Smooth muscle cell (in vitro differentiated cells): ENCODE results near the gene RGL1. TPM values are rescaled to one million over a fixed set of nuclear protein-coding genes. Genes with fewer than 3 reads are reported as not detected.

ENCODE experiments used
- DNase-seq: peaks from one replicate; lab custom pipeline; 2025; ENCODE audit not compliant: unreplicated experiment; lab: John Stamatoyannopoulos, UW
- H2AFZ ChIP-seq: fragments of 200-600 bp; sonication (generic); 2 replicates; pipeline ENCODE4 v1.6.0; 2016; ENCODE audit warnings: antibody characterized with exemption, low read depth, mild to moderate bottlenecking
- H3F3A ChIP-seq: fragments of 200-600 bp; sonication (generic); 2 replicates; pipeline ENCODE4 v1.6.0; 2017; ENCODE audit warnings: antibody characterized with exemption, low read depth
- H3K27ac ChIP-seq: fragments of 200-600 bp; sonication (generic); 2 replicates; pipeline ENCODE4 v1.5.1; 2016; ENCODE audit warnings: low read depth, mild to moderate bottlenecking
- H3K27me3 ChIP-seq: fragments of 200-600 bp; sonication (generic); 2 replicates; pipeline ENCODE4 v1.6.1; 2016; ENCODE audit warnings: low read depth, mild to moderate bottlenecking
- H3K36me3 ChIP-seq: fragments of 200-600 bp; sonication (generic); 2 replicates; pipeline ENCODE4 v1.5.1; 2016; ENCODE audit warnings: low read depth
- H3K4me1 ChIP-seq: fragments of 200-600 bp; sonication (generic); 2 replicates; pipeline ENCODE4 v1.5.1; 2016; ENCODE audit warnings: low read depth
- H3K4me2 ChIP-seq: fragments of 200-600 bp; sonication (generic); 2 replicates; pipeline ENCODE4 v1.6.0; 2016; ENCODE audit warnings: mild to moderate bottlenecking
- H3K4me3 ChIP-seq: fragments of 200-600 bp; sonication (generic); 2 replicates; pipeline ENCODE4 v1.5.1; 2016; ENCODE audit warnings: mild to moderate bottlenecking
- H3K79me2 ChIP-seq: fragments of 200-600 bp; sonication (generic); 2 replicates; pipeline ENCODE4 v1.6.0; 2016; ENCODE audit warnings: low read depth, mild to moderate bottlenecking
- H3K9ac ChIP-seq: fragments of 200-600 bp; sonication (generic); 2 replicates; pipeline ENCODE4 v1.6.0; 2016; ENCODE audit warnings: low read depth
- H3K9me3 ChIP-seq: fragments of 200-600 bp; sonication (generic); replicated peaks from 2 replicates; pipeline ENCODE4 v1.5.1; 2016; ENCODE audit warnings: low read depth
- H4K20me1 ChIP-seq: fragments of 200-600 bp; sonication (generic); 2 replicates; pipeline ENCODE4 v1.6.0; 2016; ENCODE audit warnings: low read depth
- CTCF ChIP-seq: fragments of 200-600 bp; sonication (generic); IDR thresholded peaks from 2 replicates; pipeline ENCODE4 v1.5.1; 2017; ENCODE audit warnings: borderline replicate concordance, mild to moderate bottlenecking, antibody characterized with exemption; ENCODE audit not compliant: insufficient read depth, poor library complexity, severe bottlenecking
- WGBS: methylation state at CpG from one replicate; pipeline ENCODE4 v1.1.7; 2016; ENCODE audit warnings: low lambda C conversion rate; 5-methylcytosine and 5-hydroxymethylcytosine counted together
- polyA plus RNA-seq: library from polyadenylated mRNA; unstranded; fragments of >200 nt; fragmentation: Nextera tagmentation; extraction: Ambion mirVana; gene quantifications from 2 replicates; pipeline ENCODE4 v1.2.1, GENCODE V29; 2016
- total RNA-seq: library from RNA; depleted of rRNA; stranded (reverse); fragments of >200 nt; gene quantifications from 2 replicates; pipeline ENCODE4 v1.2.3, GENCODE V29; 2014

RGL1 gene
- total and polyA plus RNA-seq, 2 experiments from 2014 or later: 21.1 to 21.4 TPM

- Histone ChIP-seq H3K9ac (no peak overlapping the region), H4K20me1 (no peaks in the 10 kb centered on the region), H3K4me3 (no peak overlapping the region), H2AFZ (no peak overlapping the region), H3K4me1 (no peaks in the 10 kb centered on the region), H3K36me3 (no peaks in the 10 kb centered on the region), H3K27ac (no peak overlapping the region), H3K79me2 (no peaks in the 10 kb centered on the region), H3K27me3 (no peaks in the 10 kb centered on the region), H3K4me2 (no peak overlapping the region), H3K9me3 (no peaks in the 10 kb centered on the region), H3F3A (no peaks in the 10 kb centered on the region)
- 47% methylated on average over 5 of the region's 5 CpGs for WGBS
- TF ChIP-seq CTCF: no peak
- DNase-seq: no peak
Observed at GRCh38 chr1:183968386-183968785, 163.5 kb downstream of the RGL1 start.

- WGBS: 45% methylated on average over 4 of the region's 4 CpGs
- no peak overlapping the region for H3K27ac ChIP-seq
- no peak overlapping the region for H3K4me3 ChIP-seq
- H3F3A ChIP-seq: no peaks in the 10 kb centered on the region
- no peak overlapping the region for H2AFZ ChIP-seq
- no peak overlapping the region for H3K4me2 ChIP-seq
- no peak for DNase-seq
- H3K4me1 ChIP-seq: no peaks in the 10 kb centered on the region
- no peak for TF ChIP-seq CTCF
- H3K36me3 ChIP-seq: no peaks in the 10 kb centered on the region
- H3K27me3 ChIP-seq: no peaks in the 10 kb centered on the region
- no peaks in the 10 kb centered on the region for H3K9me3 ChIP-seq
- no peaks in the 10 kb centered on the region for H4K20me1 ChIP-seq
- no peak overlapping the region for H3K9ac ChIP-seq
- no peaks in the 10 kb centered on the region for H3K79me2 ChIP-seq
Observed at GRCh38 chr1:183970516-183971300, 165.8 kb downstream of the RGL1 start.

GRCh38 chr1:183975651-183976050 is 170.7 kb downstream of the RGL1 start:
- TF ChIP-seq CTCF: no peak
- Histone ChIP-seq H3K4me3 (no peak overlapping the region), H3K4me1 (no peaks in the 10 kb centered on the region), H2AFZ (no peak overlapping the region), H3F3A (no peaks in the 10 kb centered on the region), H3K27ac (no peak overlapping the region), H3K36me3 (no peaks in the 10 kb centered on the region), H3K9me3 (no peaks in the 10 kb centered on the region), H3K4me2 (no peak overlapping the region), H4K20me1 (no peaks in the 10 kb centered on the region), H3K9ac (no peak overlapping the region), H3K79me2 (no peaks in the 10 kb centered on the region), H3K27me3 (no peaks in the 10 kb centered on the region)
- no peak for DNase-seq
- 93% methylated on average over 3 of the region's 3 CpGs for WGBS

GRCh38 chr1:183977717-183978116 is 172.8 kb downstream of the RGL1 start:
- H3K36me3 ChIP-seq: no peaks in the 10 kb centered on the region
- no peak overlapping the region for H3K4me2 ChIP-seq
- no peak overlapping the region for H2AFZ ChIP-seq
- 71% methylated on average over 2 of the region's 2 CpGs for WGBS
- H3K4me1 ChIP-seq: no peaks in the 10 kb centered on the region
- H3K27ac ChIP-seq: no peak overlapping the region
- H4K20me1 ChIP-seq: no peaks in the 10 kb centered on the region
- H3K9me3 ChIP-seq: no peaks in the 10 kb centered on the region
- no peaks in the 10 kb centered on the region for H3F3A ChIP-seq
- DNase-seq: no peak
- H3K4me3 ChIP-seq: no peak overlapping the region
- no peak for TF ChIP-seq CTCF
- H3K27me3 ChIP-seq: no peaks in the 10 kb centered on the region
- no peaks in the 10 kb centered on the region for H3K79me2 ChIP-seq
- no peak overlapping the region for H3K9ac ChIP-seq
